Measurements from ENCODE around the gene PPARGC1A.

GRCh38 chr4:23887173-23887572 is 2.7 kb downstream of the PPARGC1A start:
- TF ChIP-seq CTCF (conservative IDR thresholded peaks at IDR 0.05) (no peak), ZFX (IDR thresholded peaks at IDR 0.05) (no peak)
